Effector memory CD8-positive, alpha-beta T cell (primary cell): ENCODE measurements around the gene CSH2.

Experiments used
- ATAC-seq: fragments of 150-1000 bp; cut with Tn5 transposase; replicated peaks from 2 replicates; pipeline ENCODE4 v1.10.0; 2021; ENCODE audit warnings: mild to moderate bottlenecking, moderate library complexity
- DNase-seq, 3 experiments: peaks; one replicate each; pipeline ENCODE4 v3.0.0; 2021
- H3K27ac Mint-ChIP-seq, 2 donors: one replicate each; pipeline ENCODE4 v1.8.0; 2022; ENCODE audit warnings: mild to moderate bottlenecking in 2 of 2, mixed read lengths in 2 of 2, moderate library complexity in 2 of 2
- H3K27me3 Mint-ChIP-seq, 2 donors: one replicate each; pipeline ENCODE4 v1.8.0; 2022; ENCODE audit warnings: mixed read lengths in 2 of 2
- H3K36me3 Mint-ChIP-seq: one replicate; pipeline ENCODE4 v1.8.0; 2022; ENCODE audit warnings: mild to moderate bottlenecking, moderate library complexity, mixed read lengths; ENCODE audit not compliant: insufficient read depth
- H3K4me1 Mint-ChIP-seq, 2 donors: one replicate each; pipeline ENCODE4 v1.8.0; 2022; ENCODE audit warnings: low read depth in 2 of 2, mixed read lengths in 2 of 2
- H3K4me3 Mint-ChIP-seq, 2 donors: one replicate each; pipeline ENCODE4 v1.8.0; 2022; ENCODE audit warnings: mild to moderate bottlenecking in 2 of 2, mixed read lengths in 2 of 2, moderate library complexity in 2 of 2
- H3K9me3 Mint-ChIP-seq, 2 donors: one replicate each; pipeline ENCODE4 v1.8.0; 2022; ENCODE audit warnings: mixed read lengths in 2 of 2

CSH2 gene

DNA sequence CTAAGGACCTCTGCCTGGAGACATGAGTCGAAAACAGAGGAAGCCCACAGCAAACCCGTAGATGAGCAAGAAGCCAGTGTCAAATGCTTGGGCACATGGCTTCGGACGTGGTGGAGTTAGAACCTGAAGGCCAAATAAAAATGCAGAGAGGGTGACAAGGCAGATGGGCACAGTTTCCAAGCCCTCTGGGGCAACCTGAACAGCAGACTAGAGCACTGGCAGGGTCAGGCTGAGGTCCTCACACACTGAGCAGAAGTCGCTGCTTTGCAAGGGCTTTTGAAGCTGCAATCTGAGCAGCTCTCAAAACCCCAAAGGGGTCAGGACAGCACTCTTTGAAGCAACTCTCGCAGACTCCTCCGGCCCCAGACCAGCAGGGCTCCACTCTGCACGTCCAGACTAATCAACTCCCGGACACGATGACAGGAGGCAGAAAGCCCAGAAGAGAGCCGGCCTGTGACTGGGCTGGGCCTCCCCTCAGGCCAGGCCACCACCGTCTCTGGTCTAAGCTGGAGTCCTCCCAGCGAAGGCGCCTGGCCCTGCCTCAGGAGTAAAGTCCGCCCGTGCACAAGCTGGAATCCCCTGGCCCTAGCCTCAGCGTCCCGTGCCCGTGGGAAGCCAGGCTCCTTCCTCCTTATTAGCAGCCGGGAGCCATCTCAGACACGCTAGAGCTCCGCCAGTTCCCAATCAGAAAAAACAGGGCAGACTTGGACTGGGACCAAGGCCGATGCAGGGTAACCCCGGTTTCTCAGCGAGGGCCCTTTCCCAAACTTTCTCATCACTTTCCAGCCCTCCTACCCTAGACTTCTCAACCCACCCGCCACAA is 31.9 kb downstream of the CSH2 start:
- Mint-ChIP-seq H3K4me1 (peaks cover 24 to 38% of the 10 kb centered on the region in 2 donors), H3K9me3 (no peaks in the 10 kb centered on the region), H3K27ac (peak overlapping the region; percentile 83 to 94), H3K27me3 (no peaks in the 10 kb centered on the region), H3K36me3 (peaks cover 36% of the 10 kb centered on the region), H3K4me3 (peak overlapping the region; percentile 93 to 95)
- ATAC-seq (no peak), DNase-seq (no peak)

DNA sequence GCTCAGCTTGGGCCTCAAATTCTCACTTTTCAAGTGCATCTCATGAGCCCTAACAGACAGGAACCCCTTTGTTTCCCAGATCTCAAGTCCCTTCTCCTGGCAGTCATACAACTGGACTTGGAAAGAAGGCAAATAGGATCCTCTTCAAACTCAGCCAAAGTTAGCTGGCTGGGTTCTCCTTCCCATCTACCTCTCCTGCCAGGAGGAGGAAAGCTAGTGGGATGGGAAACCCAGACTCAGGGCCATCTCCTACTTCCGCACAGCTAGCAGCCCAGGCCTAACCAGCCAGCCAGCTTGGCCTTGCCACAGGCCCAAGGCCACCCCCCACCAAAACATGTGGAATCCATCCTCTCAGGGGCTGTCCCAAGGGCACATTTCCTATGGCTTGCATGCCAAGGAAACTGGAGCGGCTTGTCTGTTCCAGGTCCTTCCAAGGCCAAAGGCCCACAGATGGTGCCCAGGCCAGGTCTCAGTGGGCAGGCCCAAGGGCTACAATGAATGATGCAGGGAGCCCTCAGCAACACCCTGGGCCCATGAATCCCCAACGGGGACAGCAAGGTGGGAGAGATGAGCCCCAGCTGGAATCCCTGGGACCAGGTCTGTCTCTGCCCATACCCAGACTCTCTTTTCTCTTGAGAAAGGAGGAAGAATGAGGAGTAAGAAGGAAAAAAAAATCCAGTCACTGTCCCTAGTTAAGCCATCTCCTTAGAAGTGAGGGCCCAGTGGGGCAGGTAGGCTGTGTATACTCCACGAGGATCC is 32.7 kb downstream of the CSH2 start:
- peak overlapping the region; percentile 93 to 95 for H3K4me3 Mint-ChIP-seq
- ATAC-seq (no peak), DNase-seq (no peak)
- H3K27me3 Mint-ChIP-seq: no peaks in the 10 kb centered on the region
- peaks cover 24 to 38% of the 10 kb centered on the region in 2 donors for H3K4me1 Mint-ChIP-seq
- peak overlapping the region; percentile 78 to 94 for H3K27ac Mint-ChIP-seq
- peaks cover 44% of the 10 kb centered on the region for H3K36me3 Mint-ChIP-seq
- H3K9me3 Mint-ChIP-seq: no peaks in the 10 kb centered on the region

DNA sequence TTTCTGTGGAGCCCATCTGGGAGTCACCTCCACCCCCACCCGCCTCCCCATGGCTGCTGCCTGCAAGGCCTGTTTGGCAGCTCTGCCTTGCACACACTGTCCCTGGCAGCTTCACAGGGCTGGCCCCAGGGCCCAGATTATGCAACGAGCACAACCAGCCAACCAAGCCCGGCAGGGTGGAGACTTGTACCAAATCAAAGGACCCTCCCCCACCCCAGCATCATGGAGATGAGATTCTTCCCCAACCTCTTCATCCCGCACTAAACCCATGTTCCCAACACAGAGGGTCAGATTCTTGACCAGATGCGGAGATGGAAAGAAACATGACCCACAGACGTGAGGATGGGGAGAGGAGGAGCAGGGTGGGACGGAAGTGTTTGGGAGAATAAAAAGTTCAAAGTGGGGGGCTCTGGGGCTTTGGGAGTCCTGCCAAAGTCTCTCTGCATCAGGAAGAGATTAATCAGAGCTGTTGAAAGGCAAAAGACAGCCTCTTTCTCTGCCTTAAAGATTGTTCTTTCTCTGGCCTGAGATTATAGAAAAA is 34.8 kb downstream of the CSH2 start:
- Mint-ChIP-seq H3K27ac (peak overlapping the region in 1 of 2 donors; percentile 78), H3K27me3 (no peaks in the 10 kb centered on the region), H3K4me3 (peak overlapping the region; percentile 46 to 51), H3K4me1 (peaks cover 33 to 40% of the 10 kb centered on the region in 2 donors), H3K36me3 (peaks cover 64% of the 10 kb centered on the region), H3K9me3 (no peaks in the 10 kb centered on the region)
- ATAC-seq (no peak), DNase-seq (no peak)

DNA sequence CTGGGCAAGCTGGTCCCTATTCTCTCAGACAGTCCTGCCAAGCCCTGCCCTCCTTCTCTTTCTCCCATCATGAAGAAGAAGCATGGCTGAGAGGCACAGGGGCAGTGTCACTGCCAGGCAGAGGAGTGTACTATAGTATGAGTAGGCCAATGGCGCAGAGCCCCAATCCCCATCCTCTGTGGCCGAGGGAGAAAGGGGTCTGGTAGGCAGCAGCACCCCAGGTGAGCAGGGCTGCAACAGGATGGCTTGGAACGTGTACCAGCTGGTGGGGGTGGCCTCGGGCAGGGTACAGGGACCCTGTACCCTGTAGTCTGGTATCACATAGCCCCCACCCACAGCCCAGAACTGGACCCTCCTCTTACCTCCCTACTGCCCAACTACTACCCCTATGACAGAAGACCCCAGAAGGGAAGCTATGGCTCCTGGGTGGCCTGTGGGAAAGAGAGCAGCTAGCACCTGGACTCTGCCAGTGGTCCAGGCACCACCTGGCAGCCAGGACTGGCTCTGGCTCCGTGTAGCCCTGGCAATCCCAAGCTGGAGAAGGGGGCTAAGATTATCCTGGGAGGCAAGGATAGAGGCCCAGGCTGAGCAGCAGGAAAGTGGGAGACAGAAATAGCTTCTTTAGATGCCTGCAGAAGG is 35.4 kb downstream of the CSH2 start:
- DNase-seq (no peak), ATAC-seq (no peak)
- Mint-ChIP-seq H3K36me3 (peaks cover 64% of the 10 kb centered on the region), H3K27me3 (no peaks in the 10 kb centered on the region), H3K4me1 (peaks cover 34 to 38% of the 10 kb centered on the region in 2 donors), H3K4me3 (peak overlapping the region in 1 of 2 donors; percentile 29), H3K27ac (peak overlapping the region in 1 of 2 donors; percentile 78), H3K9me3 (no peaks in the 10 kb centered on the region)

DNA sequence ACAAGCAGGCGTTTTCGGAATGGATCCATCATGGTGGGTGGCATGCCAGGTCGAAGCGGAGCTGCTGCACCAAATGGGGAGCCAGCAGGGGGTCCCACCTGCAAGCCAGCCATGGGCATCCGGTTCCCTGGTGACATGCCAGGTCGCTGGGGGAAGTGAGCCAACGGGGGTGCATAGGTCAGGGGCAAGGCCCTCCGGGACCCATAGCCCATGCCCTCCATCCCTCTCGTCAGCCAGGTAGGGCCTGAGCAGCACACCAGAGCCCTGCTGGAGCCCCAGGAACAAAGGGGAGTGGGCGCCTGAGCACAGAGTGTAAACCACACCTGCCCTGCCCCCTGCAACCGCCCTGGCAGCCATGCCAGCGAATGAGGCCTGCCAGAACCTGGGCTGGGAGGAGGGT is 36.0 kb downstream of the CSH2 start:
- Mint-ChIP-seq H3K27ac (peak overlapping the region; percentile 68 to 78), H3K36me3 (peaks cover 65% of the 10 kb centered on the region), H3K4me1 (peaks cover 34 to 38% of the 10 kb centered on the region in 2 donors), H3K4me3 (peak overlapping the region in 1 of 2 donors; percentile 29), H3K9me3 (no peaks in the 10 kb centered on the region), H3K27me3 (no peaks in the 10 kb centered on the region)
- no peak for ATAC-seq
- no peak for DNase-seq

DNA sequence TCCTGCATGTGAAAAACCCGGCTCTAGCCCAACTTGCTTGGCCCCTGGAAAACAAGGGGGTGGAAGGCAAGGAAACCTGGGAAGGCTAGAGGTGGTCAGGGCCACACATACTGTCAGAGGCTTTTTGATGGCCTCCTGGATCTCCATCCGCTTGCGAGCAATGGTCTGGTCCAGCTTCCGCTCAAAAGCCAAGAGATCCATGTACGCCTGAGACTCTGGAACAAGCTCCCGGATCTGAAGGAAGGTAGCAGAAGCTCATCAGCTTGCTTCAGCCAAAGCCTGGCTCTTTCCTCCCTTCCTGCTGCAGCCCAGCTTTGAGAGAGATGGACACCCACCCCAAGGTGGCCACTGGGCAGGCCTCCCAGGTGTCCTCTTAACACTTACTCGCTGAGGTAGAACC is 36.7 kb downstream of the CSH2 start:
- Mint-ChIP-seq H3K4me1 (peaks cover 33 to 42% of the 10 kb centered on the region in 2 donors), H3K27me3 (no peaks in the 10 kb centered on the region), H3K9me3 (no peaks in the 10 kb centered on the region), H3K4me3 (no peak overlapping the region), H3K27ac (peak overlapping the region in 1 of 2 donors; percentile 68), H3K36me3 (peaks cover 68% of the 10 kb centered on the region)
- ATAC-seq (no peak), DNase-seq (no peak)

DNA sequence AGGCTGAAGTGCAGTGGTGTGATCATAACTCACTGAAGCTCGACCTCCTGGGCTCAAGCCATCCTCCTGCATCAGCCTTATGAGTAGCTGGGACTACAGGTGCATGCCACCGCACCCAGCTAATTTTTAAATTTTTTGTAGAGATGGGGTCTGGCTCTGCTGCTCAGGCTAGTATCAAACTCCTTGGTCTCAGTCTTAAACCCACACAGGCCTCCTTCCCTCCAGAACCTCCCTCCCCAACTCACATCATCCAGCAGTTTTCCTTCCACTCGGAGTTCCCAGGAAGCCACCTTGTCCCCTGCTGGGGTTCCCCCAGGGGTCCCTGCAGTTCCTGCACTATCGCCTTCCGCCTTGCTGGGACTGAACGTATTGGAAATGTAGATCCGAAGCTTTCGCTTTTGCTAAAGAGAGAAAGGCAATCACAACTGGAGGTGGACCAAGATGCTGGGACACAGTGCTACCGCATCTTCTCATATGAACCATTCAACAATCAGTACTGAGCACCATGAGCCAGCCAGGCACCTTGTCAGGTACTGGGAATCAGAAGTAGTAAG is 38.2 kb downstream of the CSH2 start:
- Mint-ChIP-seq H3K4me1 (peaks cover 31 to 42% of the 10 kb centered on the region in 2 donors), H3K4me3 (no peak overlapping the region), H3K27me3 (no peaks in the 10 kb centered on the region), H3K27ac (peak overlapping the region in 1 of 2 donors; percentile 79), H3K36me3 (peaks cover 72% of the 10 kb centered on the region), H3K9me3 (no peaks in the 10 kb centered on the region)
- DNase-seq: no peak
- ATAC-seq: no peak

DNA sequence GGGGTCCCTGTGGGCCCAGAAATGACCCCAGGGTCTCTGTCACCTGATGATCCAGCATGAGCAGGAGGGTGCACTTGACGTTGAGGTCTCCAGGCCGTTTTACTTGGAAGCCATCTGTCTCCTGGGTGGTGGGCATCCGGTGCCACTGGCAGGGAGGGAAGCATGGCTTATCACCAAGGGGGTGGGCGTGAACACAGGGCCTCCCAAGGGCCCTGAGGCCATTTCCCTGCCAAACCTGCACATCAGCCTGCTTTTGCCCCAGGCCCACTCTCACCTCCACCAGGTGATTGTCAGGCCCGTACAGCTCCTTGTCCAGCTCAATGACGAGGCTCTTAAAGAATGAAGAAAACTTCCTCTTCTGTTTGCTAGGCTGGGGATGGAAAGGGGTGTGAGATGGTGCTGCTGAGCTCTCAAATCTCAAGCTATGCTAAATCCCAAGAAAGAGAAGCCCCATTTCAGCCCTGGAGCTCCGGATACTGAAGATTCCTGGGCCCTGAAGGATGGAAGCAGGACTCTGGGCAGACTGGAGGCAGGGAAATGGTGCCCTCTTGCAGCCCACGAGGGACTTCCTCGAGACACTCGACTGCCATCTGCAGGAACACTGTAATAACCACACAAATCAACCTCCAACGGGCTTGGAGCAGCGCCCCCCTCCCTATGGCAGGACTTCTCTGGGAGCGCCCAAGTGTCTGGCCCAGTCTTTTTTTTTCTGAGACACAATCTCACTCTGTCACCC is 38.9 kb downstream of the CSH2 start:
- Mint-ChIP-seq H3K9me3 (no peaks in the 10 kb centered on the region), H3K36me3 (peaks cover 78% of the 10 kb centered on the region), H3K27ac (peak overlapping the region; percentile 20 to 65), H3K27me3 (no peaks in the 10 kb centered on the region), H3K4me3 (no peak overlapping the region), H3K4me1 (peaks cover 35 to 48% of the 10 kb centered on the region in 2 donors)
- DNase-seq (peak; percentile 54 to 63 (median 59)), ATAC-seq (peak; percentile 91)

DNA sequence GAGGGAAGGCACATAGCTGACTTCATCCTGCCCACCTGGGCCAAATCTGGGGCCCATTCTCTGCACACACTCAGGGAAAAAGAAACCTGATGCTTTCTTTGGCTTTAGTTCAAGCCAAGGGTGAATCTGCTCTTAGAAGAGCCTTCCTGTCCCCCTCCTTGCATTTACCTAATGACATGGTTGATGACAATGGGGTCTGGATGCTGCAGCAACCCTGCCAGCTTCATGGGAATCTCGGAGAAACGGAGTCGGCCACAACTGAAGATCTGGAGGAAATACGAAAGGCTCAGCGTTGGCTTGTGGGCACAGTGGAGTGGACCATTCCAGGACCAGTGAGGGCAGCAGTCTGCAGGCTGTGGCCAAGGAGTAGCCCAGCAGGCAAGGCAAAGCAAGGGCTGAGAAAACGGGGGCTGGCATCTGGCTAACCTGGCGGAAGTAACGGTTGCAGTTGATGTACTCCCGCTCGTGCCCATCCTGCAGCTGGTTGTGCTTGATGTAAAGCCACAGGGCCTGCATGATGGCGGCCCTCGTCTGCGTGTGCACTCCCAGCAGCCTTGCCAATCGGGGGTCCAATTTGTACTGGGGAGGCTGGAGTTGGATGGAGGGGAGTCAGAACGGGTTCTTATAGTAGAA is 39.6 kb downstream of the CSH2 start:
- Mint-ChIP-seq H3K9me3 (no peaks in the 10 kb centered on the region), H3K27ac (peak overlapping the region; percentile 31 to 55), H3K36me3 (peaks cover 80% of the 10 kb centered on the region), H3K4me1 (peaks cover 42 to 52% of the 10 kb centered on the region in 2 donors), H3K4me3 (no peak overlapping the region), H3K27me3 (no peaks in the 10 kb centered on the region)
- ATAC-seq (no peak), DNase-seq (no peak)

DNA sequence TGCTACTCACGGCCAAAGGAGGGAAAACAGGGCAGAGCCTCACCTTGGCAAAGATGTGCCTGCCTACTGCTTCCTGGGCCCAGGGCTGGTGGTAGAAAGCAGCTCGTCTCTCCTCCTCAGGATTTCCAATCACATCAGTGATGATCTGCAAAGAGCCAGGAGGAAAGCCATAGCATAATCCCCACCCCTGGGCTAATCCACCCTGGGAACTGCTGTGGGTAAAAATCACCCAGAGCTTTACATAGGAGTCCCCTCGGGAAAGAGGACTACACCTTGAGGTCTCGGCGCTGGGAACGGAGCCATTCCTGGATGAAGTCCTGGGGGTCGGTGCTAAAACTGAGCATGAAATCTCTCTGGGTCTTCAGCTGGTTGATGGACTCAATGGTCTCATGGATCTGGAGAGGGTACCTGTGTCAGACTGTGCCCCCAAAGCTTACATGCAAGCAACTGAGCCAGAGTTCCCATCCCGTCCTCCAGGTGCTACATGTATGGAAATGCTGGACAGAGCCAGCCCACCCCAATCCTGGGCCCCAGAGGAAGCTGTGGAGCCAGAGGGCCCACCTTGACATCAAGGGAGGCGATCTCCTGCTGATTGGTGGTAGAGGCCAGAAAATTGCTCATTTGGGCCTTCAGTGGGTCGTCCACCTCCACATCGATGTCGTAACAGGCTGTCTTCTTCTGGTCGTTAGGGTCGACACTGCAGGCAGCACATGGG is 40.3 kb downstream of the CSH2 start:
- peaks cover 81% of the 10 kb centered on the region for H3K36me3 Mint-ChIP-seq

DNA sequence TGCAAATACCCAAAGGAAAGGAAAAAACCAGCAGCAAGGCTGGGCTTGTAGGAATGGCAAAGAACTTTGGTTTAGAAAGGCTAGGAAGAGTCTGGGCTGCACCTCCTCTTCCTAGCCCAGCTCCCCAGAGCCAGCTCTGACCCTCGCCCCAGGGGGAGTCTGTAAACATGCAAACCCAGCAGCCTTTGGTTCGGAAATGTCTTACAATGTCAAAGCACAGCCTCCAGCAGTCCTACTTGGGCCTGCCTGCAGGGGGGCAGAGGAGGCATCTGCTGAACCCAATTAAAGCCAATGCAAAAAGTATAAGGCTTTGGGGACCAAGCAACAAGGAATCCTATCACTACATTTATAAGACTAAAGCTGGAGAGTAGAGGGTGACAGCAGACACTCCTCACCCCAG is 41.0 kb downstream of the CSH2 start:
- H3K4me3 Mint-ChIP-seq: peak overlapping the region in 1 of 2 donors; percentile 1
- H3K27me3 Mint-ChIP-seq: no peaks in the 10 kb centered on the region
- peaks cover 84% of the 10 kb centered on the region for H3K36me3 Mint-ChIP-seq
- peaks cover 50 to 54% of the 10 kb centered on the region in 2 donors for H3K4me1 Mint-ChIP-seq
- DNase-seq: no peak
- H3K27ac Mint-ChIP-seq: peak overlapping the region; percentile 66 to 72
- no peaks in the 10 kb centered on the region for H3K9me3 Mint-ChIP-seq
- no peak for ATAC-seq

More for the DNA sequence above, 40.3 kb downstream of the CSH2 start:
- no peaks in the 10 kb centered on the region for H3K9me3 Mint-ChIP-seq
- H3K27ac Mint-ChIP-seq: peak overlapping the region; percentile 31 to 66
- H3K4me3 Mint-ChIP-seq: no peak overlapping the region
- DNase-seq (no peak), ATAC-seq (no peak)
- H3K27me3 Mint-ChIP-seq: no peaks in the 10 kb centered on the region
- H3K4me1 Mint-ChIP-seq: peaks cover 48 to 49% of the 10 kb centered on the region in 2 donors
